T-helper 17 cell (primary cell): ENCODE measurements around the gene DARS2. TPM values are rescaled to one million over a fixed set of nuclear protein-coding genes. Genes with fewer than 3 reads are reported as not detected.
"Not testable (repeated sequence)": the region's sequence is repeated elsewhere in the genome, so short reads cannot be mapped to it uniquely, and the experiment has no call there.

Source experiments
- ATAC-seq: fragments of 150-1000 bp; cut with Tn5 transposase; 2 replicates; pipeline ENCODE4 v1.10.0; 2021; ENCODE audit warnings: mild to moderate bottlenecking, moderate library complexity
- DNase-seq, 3 donors: peaks; one replicate each; pipeline versions ENCODE4 v3.0.0 to v3.0.0-alpha.2; 2020 to 2021
- H3K9me3 ChIP-seq: one replicate; pipeline ENCODE4 v1.7.0; 2013; ENCODE audit warnings: low read length, mild to moderate bottlenecking; ENCODE audit not compliant: control insufficient read depth, poor library complexity, severe bottlenecking
- H3K27ac Mint-ChIP-seq: one replicate; pipeline ENCODE4 v1.8.0; 2022; ENCODE audit warnings: mild to moderate bottlenecking, moderate library complexity, mixed read lengths
- H3K27me3 Mint-ChIP-seq: one replicate; pipeline ENCODE4 v1.8.0; 2022; ENCODE audit warnings: mixed read lengths
- H3K36me3 Mint-ChIP-seq: one replicate; pipeline ENCODE4 v1.8.0; 2022; ENCODE audit warnings: low read depth, mixed read lengths
- H3K4me1 Mint-ChIP-seq: one replicate; pipeline ENCODE4 v1.8.0; 2022; ENCODE audit warnings: mild to moderate bottlenecking, mixed read lengths
- H3K4me3 Mint-ChIP-seq: one replicate; pipeline ENCODE4 v1.8.0; 2022; ENCODE audit warnings: mild to moderate bottlenecking, moderate library complexity, mixed read lengths
- total RNA-seq, 4 donors: library from RNA in 2 of 4; stranded (reverse) in 2 of 4; gene quantifications; one replicate each; pipeline ENCODE4 v1.2.3 and lab custom pipeline; 2022 to 2026

Gene DARS2
- total RNA-seq, 2 donors from 2014 or later, result 4.0 to 5.3 TPM

- ATAC-seq (no peak), DNase-seq (no peak)
- Mint-ChIP-seq H3K27ac (no peak overlapping the region), H3K27me3 (no peaks in the 10 kb centered on the region), H3K4me3 (no peak overlapping the region), H3K36me3 (peaks cover 6% of the 10 kb centered on the region), H3K4me1 (peaks cover 25% of the 10 kb centered on the region)
- no peaks in the 10 kb centered on the region for H3K9me3 ChIP-seq
Observed at GRCh38 chr1:173827611-173828010, 3.1 kb downstream of the DARS2 start.

DNA sequence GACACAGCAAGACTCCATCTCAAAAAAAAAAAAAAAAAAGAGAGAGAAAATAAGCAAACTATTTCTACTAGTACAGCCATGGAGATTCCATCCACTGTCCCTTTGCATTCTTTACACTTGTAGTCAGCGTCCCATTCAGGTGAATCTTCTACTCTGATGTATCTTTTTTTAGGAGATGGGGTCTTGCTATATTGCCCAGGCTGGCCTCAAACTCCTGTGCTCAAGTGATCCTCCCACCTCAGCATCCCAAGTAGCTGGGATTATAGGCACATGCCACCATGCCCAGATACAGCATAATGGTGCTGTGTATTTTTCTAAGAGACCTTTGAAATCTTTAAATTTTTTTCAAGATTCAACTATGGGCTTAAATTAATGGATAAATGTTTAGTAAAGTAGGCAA, 8.3 kb downstream of the DARS2 start:
- H3K36me3 Mint-ChIP-seq, result no peaks in the 10 kb centered on the region
- no peak overlapping the region for H3K27ac Mint-ChIP-seq
- ATAC-seq (no peak), DNase-seq (no peak)
- no peaks in the 10 kb centered on the region for H3K9me3 ChIP-seq
- peaks cover 3% of the 10 kb centered on the region for H3K4me1 Mint-ChIP-seq
- H3K27me3 Mint-ChIP-seq, result no peaks in the 10 kb centered on the region
- H3K4me3 Mint-ChIP-seq, result no peak overlapping the region

GRCh38 chr1:173852105-173852504, 27.6 kb downstream of the DARS2 start:
- Mint-ChIP-seq H3K4me3 (no peak overlapping the region), H3K36me3 (peaks cover 6% of the 10 kb centered on the region), H3K27ac (peak overlapping the region; percentile 41), H3K4me1 (peaks cover 7% of the 10 kb centered on the region), H3K27me3 (no peaks in the 10 kb centered on the region)
- ATAC-seq (no peak), DNase-seq (no peak)
- no peaks in the 10 kb centered on the region for H3K9me3 ChIP-seq

GRCh38 chr1:173853074-173853473, 28.6 kb downstream of the DARS2 start:
- DNase-seq (no peak), ATAC-seq (no peak)
- no peak overlapping the region for H3K4me3 Mint-ChIP-seq
- peaks cover 6% of the 10 kb centered on the region for H3K36me3 Mint-ChIP-seq
- H3K27ac Mint-ChIP-seq, result no peak overlapping the region
- H3K27me3 Mint-ChIP-seq, result no peaks in the 10 kb centered on the region
- H3K4me1 Mint-ChIP-seq, result peaks cover 8% of the 10 kb centered on the region
- H3K9me3 ChIP-seq, result no peaks in the 10 kb centered on the region

DNA sequence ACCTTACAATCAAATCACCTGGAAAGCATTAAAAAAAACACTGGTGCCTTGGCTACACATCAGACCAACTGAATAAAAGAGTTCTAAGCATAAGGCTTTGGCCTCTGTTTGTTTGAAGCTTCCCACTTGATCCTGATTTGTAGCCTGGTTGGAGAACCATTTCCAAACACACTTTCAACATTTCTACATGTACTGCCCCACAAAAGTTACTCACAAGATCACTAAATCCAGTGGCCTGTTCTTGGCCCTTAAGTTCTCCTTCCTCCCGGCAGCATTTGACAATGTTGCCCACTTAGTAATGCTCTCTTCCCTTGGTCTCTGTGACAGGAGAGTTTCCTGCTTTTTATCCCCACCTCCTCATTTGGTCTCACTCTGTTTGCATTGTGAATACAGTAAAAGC, 31.5 kb downstream of the DARS2 start:
- Mint-ChIP-seq H3K27me3 (no peaks in the 10 kb centered on the region), H3K4me3 (no peak overlapping the region), H3K4me1 (peaks cover 5% of the 10 kb centered on the region), H3K27ac (peak overlapping the region; percentile 54), H3K36me3 (peaks cover 6% of the 10 kb centered on the region)
- DNase-seq, result no peak
- ATAC-seq, result no peak
- H3K9me3 ChIP-seq, result no peaks in the 10 kb centered on the region

DNA sequence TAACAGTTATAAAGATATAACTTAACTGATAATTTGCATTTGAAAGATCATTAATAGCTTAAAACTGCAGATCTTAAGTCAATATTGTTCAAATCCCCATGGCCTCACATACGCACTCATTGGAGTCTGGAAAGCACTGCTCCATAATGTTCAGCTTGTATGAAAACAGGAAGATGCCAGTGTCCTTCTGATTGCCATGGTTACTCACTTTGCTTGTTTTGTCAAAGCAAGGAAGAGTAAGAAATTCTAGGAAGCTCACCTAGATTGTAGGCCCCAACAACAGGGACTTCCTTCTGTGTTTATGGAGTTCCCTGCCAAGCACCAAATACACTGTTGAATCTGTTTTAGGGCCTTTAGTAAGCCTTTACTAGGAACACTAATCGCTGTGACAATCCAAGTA, 32.4 kb downstream of the DARS2 start:
- no peak for DNase-seq
- no peak for ATAC-seq
- H3K4me3 Mint-ChIP-seq, result no peak overlapping the region
- peaks cover 6% of the 10 kb centered on the region for H3K36me3 Mint-ChIP-seq
- no peaks in the 10 kb centered on the region for H3K9me3 ChIP-seq
- H3K27ac Mint-ChIP-seq, result no peak overlapping the region
- peaks cover 5% of the 10 kb centered on the region for H3K4me1 Mint-ChIP-seq
- H3K27me3 Mint-ChIP-seq, result no peaks in the 10 kb centered on the region

GRCh38 chr1:173857363-173857917, 33.0 kb downstream of the DARS2 start:
- H3K4me1 Mint-ChIP-seq, result peaks cover 5% of the 10 kb centered on the region
- ATAC-seq, result no peak
- DNase-seq, result no peak
- no peaks in the 10 kb centered on the region for H3K9me3 ChIP-seq
- H3K36me3 Mint-ChIP-seq, result peaks cover 6% of the 10 kb centered on the region
- no peaks in the 10 kb centered on the region for H3K27me3 Mint-ChIP-seq
- no peak overlapping the region for H3K27ac Mint-ChIP-seq
- no peak overlapping the region for H3K4me3 Mint-ChIP-seq

DNA sequence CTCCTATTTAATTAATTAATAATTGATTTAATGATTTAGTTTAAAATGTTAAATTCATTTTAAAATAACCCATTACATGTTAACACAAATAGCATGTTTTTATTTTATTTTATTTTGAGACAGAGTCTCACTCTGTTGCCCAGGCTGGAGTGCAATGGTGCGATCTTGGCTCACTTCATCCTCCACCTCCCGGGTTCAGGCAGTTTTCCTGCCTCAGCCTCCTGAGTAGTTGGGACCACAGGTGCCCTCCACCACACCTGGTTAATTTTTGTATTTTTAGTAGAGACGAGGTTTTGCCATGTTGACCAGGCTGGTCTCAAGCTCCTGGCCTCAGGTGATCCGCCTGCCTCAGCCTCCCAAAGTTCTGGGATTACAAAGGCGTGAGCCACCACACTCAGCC, 35.1 kb downstream of the DARS2 start:
- not testable (repeated sequence) for DNase-seq, H3K27me3 Mint-ChIP-seq, ATAC-seq, H3K27ac Mint-ChIP-seq, H3K36me3 Mint-ChIP-seq, H3K4me1 Mint-ChIP-seq, H3K9me3 ChIP-seq, H3K4me3 Mint-ChIP-seq

GRCh38 chr1:173860065-173860464, 35.6 kb downstream of the DARS2 start:
- H3K4me3 Mint-ChIP-seq, result no peak overlapping the region
- H3K4me1 Mint-ChIP-seq, result peaks cover 12% of the 10 kb centered on the region
- no peak for ATAC-seq
- DNase-seq, result no peak
- no peaks in the 10 kb centered on the region for H3K9me3 ChIP-seq
- H3K36me3 Mint-ChIP-seq, result peaks cover 6% of the 10 kb centered on the region
- no peak overlapping the region for H3K27ac Mint-ChIP-seq
- H3K27me3 Mint-ChIP-seq, result no peaks in the 10 kb centered on the region

DNA sequence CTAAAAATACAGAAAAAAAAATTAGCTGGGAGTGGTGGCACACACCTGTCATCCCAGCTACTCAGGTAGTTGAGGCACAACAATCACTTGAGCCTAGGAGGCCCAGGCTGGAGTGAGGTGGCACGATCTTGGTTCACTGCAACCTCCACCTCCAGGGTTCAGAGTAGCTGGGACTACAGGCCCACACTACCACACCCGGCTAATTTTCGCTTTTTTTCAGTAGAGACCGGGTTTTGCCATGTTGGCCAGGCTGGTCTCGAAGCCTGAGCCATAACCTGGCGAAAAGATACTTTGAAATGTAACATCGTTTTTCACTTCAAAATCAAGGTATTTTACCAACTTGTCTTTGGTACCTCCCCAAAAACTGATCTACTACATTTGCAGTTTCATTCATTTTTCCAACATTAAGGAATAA, 37.3 kb downstream of the DARS2 start:
- DNase-seq, result no peak
- ATAC-seq, result no peak
- Mint-ChIP-seq H3K4me1 (peaks cover 26% of the 10 kb centered on the region), H3K27me3 (no peaks in the 10 kb centered on the region), H3K27ac (peak overlapping the region; percentile 77), H3K4me3 (no peak overlapping the region), H3K36me3 (peaks cover 5% of the 10 kb centered on the region)
- no peaks in the 10 kb centered on the region for H3K9me3 ChIP-seq

DNA sequence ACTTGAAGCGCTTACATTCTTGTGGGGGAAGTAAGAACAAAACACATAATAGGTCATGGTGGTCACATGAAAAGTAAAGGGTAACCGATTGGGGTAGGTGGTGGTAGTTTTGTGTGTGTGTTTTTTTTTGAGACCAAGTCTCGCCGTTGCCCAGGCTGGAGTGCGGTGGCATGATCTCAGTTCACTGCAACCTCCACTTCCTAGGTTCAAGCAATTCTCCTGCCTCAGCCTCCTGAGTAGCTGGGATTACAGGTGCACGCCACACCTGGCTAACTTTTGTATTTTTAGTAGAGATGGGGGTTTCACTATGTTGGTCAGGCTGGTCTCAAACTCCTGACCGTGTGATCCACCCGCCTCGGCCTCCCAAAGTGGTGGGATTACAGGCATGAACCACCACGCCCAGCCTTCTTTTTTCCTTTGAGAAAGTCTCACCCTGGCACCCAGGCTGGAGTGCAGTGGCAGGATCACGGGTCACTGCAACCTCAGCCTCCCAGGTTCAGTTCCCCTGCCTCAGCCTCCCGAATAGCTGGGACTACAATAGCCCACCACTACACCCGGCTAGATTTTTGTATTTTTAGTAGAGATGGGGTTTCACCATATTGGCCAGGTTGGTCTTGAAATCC, 37.8 kb downstream of the DARS2 start:
- Mint-ChIP-seq H3K4me1 (peaks cover 31% of the 10 kb centered on the region), H3K4me3 (peak overlapping the region; percentile 31), H3K27ac (peak overlapping the region; percentile 77)
- H3K27me3 Mint-ChIP-seq, H3K9me3 ChIP-seq, ATAC-seq, H3K36me3 Mint-ChIP-seq, DNase-seq: not testable (repeated sequence)

DNA sequence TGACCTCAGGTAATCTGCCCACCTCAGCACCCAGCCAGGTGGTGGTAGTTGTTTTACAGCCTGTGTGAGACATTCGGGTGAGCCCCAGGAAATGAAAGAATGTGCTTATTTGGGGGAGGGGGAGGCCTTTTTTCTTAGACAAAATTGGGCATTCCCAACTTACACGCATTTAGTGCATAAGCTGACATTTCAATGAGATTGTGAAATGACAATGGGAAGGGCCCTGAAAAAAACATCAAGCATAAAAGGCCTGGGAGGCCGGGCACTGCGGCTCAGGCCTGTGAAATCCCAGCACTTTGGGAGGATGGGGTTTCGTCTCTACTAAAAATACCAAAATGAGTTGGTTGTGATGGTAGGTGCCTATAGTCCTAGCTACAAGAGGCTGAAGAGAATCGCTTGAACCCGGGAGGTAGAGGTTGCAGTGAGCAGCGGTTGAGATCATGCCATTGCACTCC, 38.3 kb downstream of the DARS2 start:
- Mint-ChIP-seq H3K27ac (peak overlapping the region; percentile 77), H3K4me1 (peaks cover 32% of the 10 kb centered on the region), H3K36me3 (peaks cover 6% of the 10 kb centered on the region), H3K4me3 (peak overlapping the region; percentile 31), H3K27me3 (no peaks in the 10 kb centered on the region)
- H3K9me3 ChIP-seq, result no peaks in the 10 kb centered on the region
- ATAC-seq, result no peak
- no peak for DNase-seq

DNA sequence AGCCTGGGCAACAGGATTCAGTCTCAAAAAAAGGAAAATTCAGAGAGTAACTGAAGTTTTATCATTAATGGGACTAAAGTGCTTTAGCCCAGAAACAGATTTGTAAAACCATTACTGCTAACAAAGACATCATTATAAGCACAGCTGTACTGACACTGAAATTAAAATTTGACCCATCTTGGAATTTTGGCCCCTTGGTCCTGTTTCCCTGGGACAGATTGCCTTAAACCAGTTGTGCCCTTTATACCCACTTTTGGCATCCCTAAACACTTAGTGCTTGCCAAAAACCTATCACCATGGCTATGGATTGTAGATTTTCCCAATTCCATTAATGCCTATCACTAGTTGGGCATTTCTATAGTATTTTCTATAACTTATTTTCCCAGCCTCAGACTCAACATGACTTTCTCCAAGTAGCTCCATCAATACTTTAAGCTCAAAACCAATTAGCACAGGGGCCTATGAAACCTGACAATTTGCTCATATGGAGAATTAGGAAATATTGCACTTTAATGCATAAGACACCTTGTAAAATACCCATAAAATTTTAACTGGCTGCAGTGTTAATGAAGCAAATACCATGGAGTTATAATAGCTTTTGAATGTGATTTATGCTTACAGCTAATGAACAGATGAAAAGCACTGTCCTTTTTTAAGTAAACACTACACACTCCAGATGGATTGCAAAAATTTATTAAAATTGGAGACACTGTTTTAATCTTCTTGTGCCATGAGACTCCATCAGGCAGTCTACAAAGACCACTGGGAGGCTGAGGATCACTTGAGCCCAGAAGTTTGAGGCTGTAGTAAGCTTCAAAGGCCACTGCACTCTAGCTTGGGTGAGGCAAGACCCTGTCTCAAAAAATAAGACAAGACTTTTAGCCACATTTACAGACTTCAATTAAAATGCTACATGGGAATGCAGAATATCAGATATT, 39.0 kb downstream of the DARS2 start:
- no peaks in the 10 kb centered on the region for H3K9me3 ChIP-seq
- peak overlapping the region; percentile 92 for H3K27ac Mint-ChIP-seq
- ATAC-seq (no peak), DNase-seq (no peak)
- H3K36me3 Mint-ChIP-seq, result peaks cover 7% of the 10 kb centered on the region
- no peak overlapping the region for H3K4me3 Mint-ChIP-seq
- peaks cover 34% of the 10 kb centered on the region for H3K4me1 Mint-ChIP-seq
- H3K27me3 Mint-ChIP-seq, result no peaks in the 10 kb centered on the region
